GM23338 (cell line): Measurements from ENCODE around the gene NDUFS4.

ENCODE experiments used
- CREB1 ChIP-seq: fragments of 250-450 bp; sonication (Bioruptor Pico); IDR thresholded peaks from 2 replicates; pipeline ENCODE4 v1.5.0; 2020; ENCODE audit warnings: low read depth, mild to moderate bottlenecking, moderate library complexity
- CTCF ChIP-seq, 2 experiments: fragments of 200-600 bp in 1 of 2; sonication (generic) in 1 of 2; conservative IDR thresholded peaks; 2 replicates each; pipeline versions ENCODE4 v1.5.1 to v1.6.1; 2016 to 2017; ENCODE audit warnings: antibody characterized with exemption in 2 of 2, low read depth in 2 of 2, mild to moderate bottlenecking in 2 of 2, moderate library complexity in 1 of 2
- EZH2 ChIP-seq: fragments of 200-600 bp; sonication (generic); IDR thresholded peaks from one replicate; pipeline ENCODE4 v1.8.0; 2017; ENCODE audit warnings: antibody characterized with exemption, mild to moderate bottlenecking, low read depth; ENCODE audit not compliant: unreplicated experiment
- EZH2phosphoT487 ChIP-seq: fragments of 200-600 bp; sonication (generic); IDR thresholded peaks from one replicate; pipeline ENCODE4 v1.8.1; 2018; ENCODE audit warnings: antibody characterized with exemption; ENCODE audit not compliant: unreplicated experiment
- JUNB ChIP-seq: IDR thresholded peaks from one replicate; pipeline ENCODE4 v1.6.1; 2016; ENCODE audit warnings: antibody characterized with exemption; ENCODE audit not compliant: unreplicated experiment
- NANOG ChIP-seq: IDR thresholded peaks from 2 replicates; pipeline ENCODE4 v1.6.1; 2016; ENCODE audit warnings: antibody characterized with exemption, borderline replicate concordance
- POLR2AphosphoS5 ChIP-seq: IDR thresholded peaks from 2 replicates; pipeline ENCODE4 v1.6.1; 2016; ENCODE audit warnings: antibody characterized with exemption, low read depth
- REST ChIP-seq: IDR thresholded peaks from one replicate; pipeline ENCODE4 v1.6.1; 2018; ENCODE audit warnings: antibody characterized with exemption; ENCODE audit not compliant: unreplicated experiment
- TF ChIP-seq, protein P1 (sequence below): IDR thresholded peaks from 2 replicates; pipeline ENCODE4 v1.6.1; 2016; ENCODE audit warnings: antibody characterized with exemption
- TF ChIP-seq, protein P2 (sequence below): fragments of 250-450 bp; sonication (Bioruptor Pico); IDR thresholded peaks from 2 replicates; pipeline ENCODE4 v1.5.0; 2020; ENCODE audit warnings: mild to moderate bottlenecking, moderate library complexity

GRCh38 chr5:53557386-53557785 is 3.1 kb upstream of the NDUFS4 start:
- TF ChIP-seq, protein P1, sequence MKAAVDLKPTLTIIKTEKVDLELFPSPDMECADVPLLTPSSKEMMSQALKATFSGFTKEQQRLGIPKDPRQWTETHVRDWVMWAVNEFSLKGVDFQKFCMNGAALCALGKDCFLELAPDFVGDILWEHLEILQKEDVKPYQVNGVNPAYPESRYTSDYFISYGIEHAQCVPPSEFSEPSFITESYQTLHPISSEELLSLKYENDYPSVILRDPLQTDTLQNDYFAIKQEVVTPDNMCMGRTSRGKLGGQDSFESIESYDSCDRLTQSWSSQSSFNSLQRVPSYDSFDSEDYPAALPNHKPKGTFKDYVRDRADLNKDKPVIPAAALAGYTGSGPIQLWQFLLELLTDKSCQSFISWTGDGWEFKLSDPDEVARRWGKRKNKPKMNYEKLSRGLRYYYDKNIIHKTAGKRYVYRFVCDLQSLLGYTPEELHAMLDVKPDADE, result no peak
- TF ChIP-seq CTCF (conservative IDR thresholded peaks at IDR 0.05; ENCODE audit: low read depth in 2 of 2) (no peak), EZH2phosphoT487 (no peak), EZH2 (no peak), REST (no peak), CREB1 (CRISPR knock-in tag) (no peak), JUNB (no peak), POLR2AphosphoS5 (no peak), NANOG (no peak)
- TF ChIP-seq, protein P2, sequence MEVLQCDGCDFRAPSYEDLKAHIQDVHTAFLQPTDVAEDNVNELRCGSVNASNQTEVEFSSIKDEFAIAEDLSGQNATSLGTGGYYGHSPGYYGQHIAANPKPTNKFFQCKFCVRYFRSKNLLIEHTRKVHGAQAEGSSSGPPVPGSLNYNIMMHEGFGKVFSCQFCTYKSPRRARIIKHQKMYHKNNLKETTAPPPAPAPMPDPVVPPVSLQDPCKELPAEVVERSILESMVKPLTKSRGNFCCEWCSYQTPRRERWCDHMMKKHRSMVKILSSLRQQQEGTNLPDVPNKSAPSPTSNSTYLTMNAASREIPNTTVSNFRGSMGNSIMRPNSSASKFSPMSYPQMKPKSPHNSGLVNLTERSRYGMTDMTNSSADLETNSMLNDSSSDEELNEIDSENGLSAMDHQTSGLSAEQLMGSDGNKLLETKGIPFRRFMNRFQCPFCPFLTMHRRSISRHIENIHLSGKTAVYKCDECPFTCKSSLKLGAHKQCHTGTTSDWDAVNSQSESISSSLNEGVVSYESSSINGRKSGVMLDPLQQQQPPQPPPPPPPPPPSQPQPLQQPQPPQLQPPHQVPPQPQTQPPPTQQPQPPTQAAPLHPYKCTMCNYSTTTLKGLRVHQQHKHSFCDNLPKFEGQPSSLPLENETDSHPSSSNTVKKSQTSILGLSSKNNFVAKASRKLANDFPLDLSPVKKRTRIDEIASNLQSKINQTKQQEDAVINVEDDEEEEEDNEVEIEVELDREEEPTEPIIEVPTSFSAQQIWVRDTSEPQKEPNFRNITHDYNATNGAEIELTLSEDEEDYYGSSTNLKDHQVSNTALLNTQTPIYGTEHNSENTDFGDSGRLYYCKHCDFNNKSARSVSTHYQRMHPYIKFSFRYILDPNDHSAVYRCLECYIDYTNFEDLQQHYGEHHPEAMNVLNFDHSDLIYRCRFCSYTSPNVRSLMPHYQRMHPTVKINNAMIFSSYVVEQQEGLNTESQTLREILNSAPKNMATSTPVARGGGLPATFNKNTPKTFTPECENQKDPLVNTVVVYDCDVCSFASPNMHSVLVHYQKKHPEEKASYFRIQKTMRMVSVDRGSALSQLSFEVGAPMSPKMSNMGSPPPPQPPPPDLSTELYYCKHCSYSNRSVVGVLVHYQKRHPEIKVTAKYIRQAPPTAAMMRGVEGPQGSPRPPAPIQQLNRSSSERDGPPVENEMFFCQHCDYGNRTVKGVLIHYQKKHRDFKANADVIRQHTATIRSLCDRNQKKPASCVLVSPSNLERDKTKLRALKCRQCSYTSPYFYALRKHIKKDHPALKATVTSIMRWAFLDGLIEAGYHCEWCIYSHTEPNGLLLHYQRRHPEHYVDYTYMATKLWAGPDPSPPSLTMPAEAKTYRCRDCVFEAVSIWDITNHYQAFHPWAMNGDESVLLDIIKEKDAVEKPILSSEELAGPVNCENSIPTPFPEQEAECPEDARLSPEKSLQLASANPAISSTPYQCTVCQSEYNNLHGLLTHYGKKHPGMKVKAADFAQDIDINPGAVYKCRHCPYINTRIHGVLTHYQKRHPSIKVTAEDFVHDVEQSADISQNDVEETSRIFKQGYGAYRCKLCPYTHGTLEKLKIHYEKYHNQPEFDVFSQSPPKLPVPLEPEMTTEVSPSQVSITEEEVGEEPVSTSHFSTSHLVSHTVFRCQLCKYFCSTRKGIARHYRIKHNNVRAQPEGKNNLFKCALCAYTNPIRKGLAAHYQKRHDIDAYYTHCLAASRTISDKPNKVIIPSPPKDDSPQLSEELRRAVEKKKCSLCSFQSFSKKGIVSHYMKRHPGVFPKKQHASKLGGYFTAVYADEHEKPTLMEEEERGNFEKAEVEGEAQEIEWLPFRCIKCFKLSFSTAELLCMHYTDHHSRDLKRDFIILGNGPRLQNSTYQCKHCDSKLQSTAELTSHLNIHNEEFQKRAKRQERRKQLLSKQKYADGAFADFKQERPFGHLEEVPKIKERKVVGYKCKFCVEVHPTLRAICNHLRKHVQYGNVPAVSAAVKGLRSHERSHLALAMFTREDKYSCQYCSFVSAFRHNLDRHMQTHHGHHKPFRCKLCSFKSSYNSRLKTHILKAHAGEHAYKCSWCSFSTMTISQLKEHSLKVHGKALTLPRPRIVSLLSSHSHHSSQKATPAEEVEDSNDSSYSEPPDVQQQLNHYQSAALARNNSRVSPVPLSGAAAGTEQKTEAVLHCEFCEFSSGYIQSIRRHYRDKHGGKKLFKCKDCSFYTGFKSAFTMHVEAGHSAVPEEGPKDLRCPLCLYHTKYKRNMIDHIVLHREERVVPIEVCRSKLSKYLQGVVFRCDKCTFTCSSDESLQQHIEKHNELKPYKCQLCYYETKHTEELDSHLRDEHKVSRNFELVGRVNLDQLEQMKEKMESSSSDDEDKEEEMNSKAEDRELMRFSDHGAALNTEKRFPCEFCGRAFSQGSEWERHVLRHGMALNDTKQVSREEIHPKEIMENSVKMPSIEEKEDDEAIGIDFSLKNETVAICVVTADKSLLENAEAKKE (CRISPR knock-in tag), result no peak
